SK-N-SH treated with all-trans-retinoic acid at 6 μM for 48 hours (cell line): ENCODE results near the gene DLG2.
"Not testable (repeated sequence)": the region's sequence is repeated elsewhere in the genome, so short reads cannot be mapped to it uniquely, and the experiment has no call there.

ENCODE experiments used
- ATAC-seq: fragments of 200-7000 bp; cut with Tn5 transposase; 3 replicates; pipeline ENCODE4 v1.9.1; 2020; ENCODE audit warnings: mild to moderate bottlenecking, moderate library complexity
- ARNTL ChIP-seq: fragments of 450-650 bp; formaldehyde crosslinking; IDR thresholded peaks from 2 replicates; pipeline ENCODE4 v1.5.0; 2020; ENCODE audit warnings: low read depth, mild to moderate bottlenecking, moderate library complexity, borderline replicate concordance
- BACH2 ChIP-seq: fragments of 250-450 bp; sonication (Bioruptor Pico); IDR thresholded peaks from 2 replicates; pipeline ENCODE4 v1.9.0; 2021; ENCODE audit warnings: mild to moderate bottlenecking, borderline replicate concordance
- GLIS3 ChIP-seq: fragments of 250-450 bp; sonication (Bioruptor Pico); IDR thresholded peaks from 2 replicates; pipeline ENCODE4 v1.5.0; 2020; ENCODE audit warnings: mild to moderate bottlenecking, moderate library complexity
- ISL1 ChIP-seq: fragments of 250-450 bp; sonication (Bioruptor Pico); IDR thresholded peaks from 2 replicates; pipeline ENCODE4 v2.1.2; 2022; ENCODE audit warnings: mild to moderate bottlenecking, moderate library complexity
- OSR1 ChIP-seq: fragments of 250-450 bp; sonication (Bioruptor Pico); IDR thresholded peaks from 2 replicates; pipeline ENCODE4 v1.8.0; 2022; ENCODE audit warnings: moderate library complexity, mild to moderate bottlenecking, inconsistent platforms
- POU6F1 ChIP-seq: fragments of 250-450 bp; sonication (Bioruptor Pico); IDR thresholded peaks from 2 replicates; pipeline ENCODE4 v1.8.0; 2021; ENCODE audit warnings: low read depth, mild to moderate bottlenecking, moderate library complexity, borderline replicate concordance
- SNAI2 ChIP-seq: fragments of 250-450 bp; sonication (Bioruptor Pico); IDR thresholded peaks from 2 replicates; pipeline ENCODE4 v1.5.0; 2020; ENCODE audit warnings: mild to moderate bottlenecking, moderate library complexity
- TCF4 ChIP-seq: fragments of 250-450 bp; sonication (Bioruptor Pico); IDR thresholded peaks from 2 replicates; pipeline ENCODE4 v1.8.0; 2021; ENCODE audit warnings: mild to moderate bottlenecking, moderate library complexity, borderline replicate concordance
- TSHZ2 ChIP-seq: fragments of 250-450 bp; sonication (Bioruptor Pico); IDR thresholded peaks from 2 replicates; pipeline ENCODE4 v1.5.0; 2020; ENCODE audit warnings: mild to moderate bottlenecking, moderate library complexity
- ZC3H10 ChIP-seq: fragments of 250-450 bp; sonication (Bioruptor Pico); IDR thresholded peaks from 2 replicates; pipeline ENCODE4 v1.5.1; 2021; ENCODE audit warnings: mild to moderate bottlenecking, moderate library complexity
- ZNF8 ChIP-seq: fragments of 450-650 bp; formaldehyde crosslinking; IDR thresholded peaks from 2 replicates; pipeline ENCODE4 v1.5.0; 2020; ENCODE audit warnings: mild to moderate bottlenecking, moderate library complexity
- TF ChIP-seq, protein P1 (sequence below): fragments of 250-450 bp; sonication (Bioruptor Pico); IDR thresholded peaks from 2 replicates; pipeline ENCODE4 v1.5.1; 2020; ENCODE audit warnings: low read depth, mild to moderate bottlenecking, moderate library complexity
- TF ChIP-seq, protein P2 (sequence below): fragments of 250-450 bp; sonication (Bioruptor Pico); IDR thresholded peaks from 2 replicates; pipeline ENCODE4 v1.8.0; 2020; ENCODE audit warnings: mild to moderate bottlenecking, moderate library complexity, borderline replicate concordance

Gene DLG2

DNA sequence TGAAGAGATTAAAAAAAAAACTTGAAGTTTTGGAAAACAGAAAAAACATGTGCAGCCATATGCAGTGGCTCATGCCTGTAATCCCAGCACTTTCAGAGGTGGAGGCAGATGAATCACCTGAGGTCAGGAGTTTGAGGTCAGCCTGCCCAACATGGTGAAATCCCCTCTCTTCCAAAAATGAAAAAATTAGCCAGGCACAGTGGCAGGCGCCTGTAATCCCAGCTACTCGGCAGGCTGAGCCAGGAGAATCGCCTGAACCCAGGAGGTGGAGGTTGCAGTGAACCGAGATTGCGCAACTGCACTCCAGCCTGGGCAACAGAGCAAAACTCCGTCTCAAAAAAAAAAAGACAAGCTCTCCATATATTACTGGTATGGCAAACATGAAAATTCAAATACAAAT lies 7.6 kb downstream of the DLG2 start:
- no peak for ATAC-seq
- no peak for TF ChIP-seq OSR1 (CRISPR knock-in tag)
- no peak for TF ChIP-seq GLIS3 (CRISPR knock-in tag)

DNA sequence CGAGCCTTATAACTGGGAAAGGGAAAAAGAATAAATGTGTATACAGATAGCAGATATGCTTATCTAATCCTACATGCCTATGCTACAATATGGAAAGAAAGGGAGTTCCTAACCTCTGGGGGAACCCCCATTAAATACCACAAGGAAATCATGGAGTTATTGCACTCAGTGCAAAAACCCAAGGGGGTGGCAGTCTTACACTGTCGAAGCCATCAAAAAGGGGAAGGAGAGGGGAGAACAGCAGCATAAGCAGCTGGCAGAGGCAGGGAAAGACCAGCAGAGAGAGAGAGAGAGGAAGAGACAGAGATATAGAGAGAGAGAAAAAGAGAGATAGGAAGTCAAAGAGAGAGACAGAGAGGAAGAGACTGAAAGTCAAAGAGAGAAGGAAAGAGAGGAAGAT lies 15.5 kb downstream of the DLG2 start:
- ATAC-seq, result not testable (repeated sequence)

DNA sequence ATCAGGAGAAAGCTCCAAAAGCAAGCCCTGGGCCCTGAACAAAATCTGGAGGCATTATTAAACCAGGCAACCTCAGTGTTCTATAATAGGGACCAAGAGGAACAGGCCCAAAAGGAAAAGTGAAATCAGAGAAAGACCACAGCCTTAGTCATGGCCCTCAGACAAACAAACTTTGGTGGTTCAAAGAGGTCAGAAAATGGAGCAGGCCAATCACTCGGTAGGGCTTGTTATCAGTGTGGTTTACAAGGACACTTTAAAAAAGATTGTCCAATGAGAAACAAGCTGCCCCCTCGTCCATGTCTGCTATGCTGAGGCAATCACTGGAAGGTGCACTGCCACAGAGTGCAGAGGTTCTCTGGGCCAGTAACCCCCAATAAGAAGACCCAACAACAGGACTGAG lies 17.9 kb downstream of the DLG2 start:
- ATAC-seq, result not testable (repeated sequence)

- ATAC-seq, result not testable (repeated sequence)
Observed at GRCh38 chr11:85608621-85609020, 18.5 kb downstream of the DLG2 start.

DNA sequence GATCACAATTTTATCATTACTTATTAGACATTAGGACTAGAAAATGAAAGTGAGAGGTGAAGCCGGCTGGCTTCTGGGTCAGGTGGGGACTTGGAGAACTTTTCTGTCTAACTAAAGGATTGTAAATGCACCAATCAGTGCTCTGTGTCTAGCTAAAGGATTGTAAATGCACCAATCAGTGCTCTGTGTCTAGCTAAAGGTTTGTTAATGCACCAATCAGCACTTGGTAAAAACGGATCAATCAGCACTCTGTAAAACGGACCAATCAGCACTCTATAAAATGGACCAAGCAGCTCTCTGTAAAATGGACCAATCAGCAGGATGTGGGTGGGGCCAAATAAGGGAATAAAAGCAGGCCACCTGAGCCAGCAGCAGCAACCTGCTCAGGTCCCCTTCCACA lies 20.9 kb downstream of the DLG2 start:
- ATAC-seq, result not testable (repeated sequence)

GRCh38 chr11:85603220-85603619 lies 23.9 kb downstream of the DLG2 start:
- TF ChIP-seq ISL1 (CRISPR knock-in tag) (no peak), ZNF8 (CRISPR knock-in tag) (no peak)
- no peak for ATAC-seq

GRCh38 chr11:85602526-85603213 lies 24.5 kb downstream of the DLG2 start:
- ATAC-seq, result no peak
- TF ChIP-seq, protein P1, sequence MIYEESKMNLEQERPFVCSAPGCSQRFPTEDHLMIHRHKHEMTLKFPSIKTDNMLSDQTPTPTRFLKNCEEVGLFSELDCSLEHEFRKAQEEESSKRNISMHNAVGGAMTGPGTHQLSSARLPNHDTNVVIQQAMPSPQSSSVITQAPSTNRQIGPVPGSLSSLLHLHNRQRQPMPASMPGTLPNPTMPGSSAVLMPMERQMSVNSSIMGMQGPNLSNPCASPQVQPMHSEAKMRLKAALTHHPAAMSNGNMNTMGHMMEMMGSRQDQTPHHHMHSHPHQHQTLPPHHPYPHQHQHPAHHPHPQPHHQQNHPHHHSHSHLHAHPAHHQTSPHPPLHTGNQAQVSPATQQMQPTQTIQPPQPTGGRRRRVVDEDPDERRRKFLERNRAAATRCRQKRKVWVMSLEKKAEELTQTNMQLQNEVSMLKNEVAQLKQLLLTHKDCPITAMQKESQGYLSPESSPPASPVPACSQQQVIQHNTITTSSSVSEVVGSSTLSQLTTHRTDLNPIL (CRISPR knock-in tag), result no peak
- TF ChIP-seq ZC3H10 (CRISPR knock-in tag) (no peak), POU6F1 (CRISPR knock-in tag) (no peak), TSHZ2 (CRISPR knock-in tag) (no peak), BACH2 (CRISPR knock-in tag) (no peak), SNAI2 (no peak)
- TF ChIP-seq, protein P2, sequence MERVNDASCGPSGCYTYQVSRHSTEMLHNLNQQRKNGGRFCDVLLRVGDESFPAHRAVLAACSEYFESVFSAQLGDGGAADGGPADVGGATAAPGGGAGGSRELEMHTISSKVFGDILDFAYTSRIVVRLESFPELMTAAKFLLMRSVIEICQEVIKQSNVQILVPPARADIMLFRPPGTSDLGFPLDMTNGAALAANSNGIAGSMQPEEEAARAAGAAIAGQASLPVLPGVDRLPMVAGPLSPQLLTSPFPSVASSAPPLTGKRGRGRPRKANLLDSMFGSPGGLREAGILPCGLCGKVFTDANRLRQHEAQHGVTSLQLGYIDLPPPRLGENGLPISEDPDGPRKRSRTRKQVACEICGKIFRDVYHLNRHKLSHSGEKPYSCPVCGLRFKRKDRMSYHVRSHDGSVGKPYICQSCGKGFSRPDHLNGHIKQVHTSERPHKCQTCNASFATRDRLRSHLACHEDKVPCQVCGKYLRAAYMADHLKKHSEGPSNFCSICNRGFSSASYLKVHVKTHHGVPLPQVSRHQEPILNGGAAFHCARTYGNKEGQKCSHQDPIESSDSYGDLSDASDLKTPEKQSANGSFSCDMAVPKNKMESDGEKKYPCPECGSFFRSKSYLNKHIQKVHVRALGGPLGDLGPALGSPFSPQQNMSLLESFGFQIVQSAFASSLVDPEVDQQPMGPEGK (CRISPR knock-in tag), result no peak

DNA sequence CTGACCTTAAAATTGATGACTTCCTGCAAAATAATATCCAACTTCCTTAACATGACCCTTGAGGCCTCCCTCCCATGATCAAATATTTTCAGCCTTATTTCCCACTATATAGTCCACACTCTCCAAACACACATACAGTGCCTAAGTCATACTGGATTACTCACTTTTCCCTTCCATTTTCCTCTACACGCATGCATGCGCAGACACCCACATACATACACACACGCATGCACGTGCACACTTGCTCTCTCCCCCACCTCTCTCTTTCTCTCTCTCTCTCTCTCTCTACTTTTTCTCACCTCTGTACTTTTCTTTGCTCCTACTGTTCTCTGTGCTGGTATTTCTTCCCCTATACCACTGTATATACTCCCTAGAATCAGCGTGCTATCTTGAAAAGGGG lies 28.1 kb downstream of the DLG2 start:
- no peak for ATAC-seq
- TF ChIP-seq ARNTL (CRISPR knock-in tag), result no peak
- TF ChIP-seq POU6F1 (CRISPR knock-in tag), result no peak
- TF ChIP-seq ZC3H10 (CRISPR knock-in tag), result no peak
- TF ChIP-seq, protein P2 (CRISPR knock-in tag), result no peak
- TF ChIP-seq SNAI2, result no peak
- no peak for TF ChIP-seq TCF4 (CRISPR knock-in tag)
- no peak for TF ChIP-seq ZNF8 (CRISPR knock-in tag)
- no peak for TF ChIP-seq TSHZ2 (CRISPR knock-in tag)
